WTC11 (cell line): ENCODE results near the gene BCL2L11. TPM values are rescaled to one million over a fixed set of nuclear protein-coding genes. Genes with fewer than 3 reads are reported as not detected.

ENCODE experiments used
- ATAC-seq: fragments of 200-7000 bp; cut with Tn5 transposase; 2 replicates; pipeline ENCODE4 v1.10.0; 2021; ENCODE audit warnings: mild to moderate bottlenecking, moderate library complexity
- CTCF ChIA-PET: fragments of 300-600 bp; sonication (Branson Sonifier 250); formaldehyde crosslinking; loops from one replicate; lab custom pipeline; 2021; ENCODE audit warnings: antibody characterized with exemption; lab: Charles Lee
- POLR2A ChIA-PET: fragments of 350-600 bp; sonication (Branson Sonifier 250); formaldehyde crosslinking; loops from one replicate; lab custom pipeline; 2021; ENCODE audit warnings: antibody characterized with exemption; lab: Charles Lee
- DNase-seq: peaks from one replicate; pipeline ENCODE4 v3.0.0; 2021; ENCODE audit warnings: low spot score
- H3K27ac Mint-ChIP-seq: 2 replicates; pipeline ENCODE4 v1.8.0; 2021; ENCODE audit warnings: mixed read lengths
- H3K27me3 Mint-ChIP-seq: 2 replicates; pipeline ENCODE4 v1.8.0; 2021; ENCODE audit warnings: low read depth, mild to moderate bottlenecking, moderate library complexity, mixed read lengths
- H3K36me3 Mint-ChIP-seq: 2 replicates; pipeline ENCODE4 v1.8.0; 2021; ENCODE audit warnings: mixed read lengths
- H3K4me1 Mint-ChIP-seq: 2 replicates; pipeline ENCODE4 v1.8.0; 2022; ENCODE audit warnings: mixed read lengths
- H3K4me3 Mint-ChIP-seq: 2 replicates; pipeline ENCODE4 v1.8.0; 2021; ENCODE audit warnings: mild to moderate bottlenecking, moderate library complexity, mixed read lengths
- H3K9me3 Mint-ChIP-seq: 2 replicates; pipeline ENCODE4 v1.8.0; 2021; ENCODE audit warnings: mixed read lengths
- AR ChIP-seq: fragments of 250-450 bp; sonication (Bioruptor Pico); IDR thresholded peaks from 2 replicates; pipeline ENCODE4 v1.9.0; 2021; ENCODE audit warnings: mild to moderate bottlenecking
- ATF1 ChIP-seq: sonication (generic); formaldehyde crosslinking; IDR thresholded peaks from 2 replicates; pipeline ENCODE4 v1.8.1; 2023; ENCODE audit warnings: mild to moderate bottlenecking, moderate library complexity, missing genetic modification reagents
- CREM ChIP-seq: sonication (generic); formaldehyde crosslinking; IDR thresholded peaks from 2 replicates; pipeline ENCODE4 v1.8.1; 2022; ENCODE audit warnings: mild to moderate bottlenecking, missing genetic modification reagents, moderate library complexity
- E2F5 ChIP-seq: sonication (generic); formaldehyde crosslinking; IDR thresholded peaks from 2 replicates; pipeline ENCODE4 v1.8.1; 2022; ENCODE audit warnings: mild to moderate bottlenecking, moderate library complexity, missing genetic modification reagents
- FOXP1 ChIP-seq: sonication (generic); formaldehyde crosslinking; IDR thresholded peaks from 2 replicates; pipeline ENCODE4 v1.8.0; 2022; ENCODE audit warnings: missing genetic modification reagents, mild to moderate bottlenecking, moderate library complexity, borderline replicate concordance
- FOXP4 ChIP-seq: sonication (generic); formaldehyde crosslinking; IDR thresholded peaks from 2 replicates; pipeline ENCODE4 v1.8.0; 2022; ENCODE audit warnings: mild to moderate bottlenecking, missing genetic modification reagents
- GABPB1 ChIP-seq: sonication (generic); formaldehyde crosslinking; IDR thresholded peaks from 2 replicates; pipeline ENCODE4 v1.8.1; 2023; ENCODE audit warnings: mild to moderate bottlenecking, missing genetic modification reagents
- IRF2 ChIP-seq: sonication (generic); formaldehyde crosslinking; IDR thresholded peaks from 2 replicates; pipeline ENCODE4 v1.8.0; 2022; ENCODE audit warnings: low read depth, missing genetic modification reagents, borderline replicate concordance
- JUN ChIP-seq: sonication (generic); formaldehyde crosslinking; IDR thresholded peaks from 2 replicates; pipeline ENCODE4 v1.8.0; 2023; ENCODE audit warnings: mild to moderate bottlenecking, missing genetic modification reagents
- KAT7 ChIP-seq: sonication (generic); formaldehyde crosslinking; IDR thresholded peaks from 2 replicates; pipeline ENCODE4 v1.8.1; 2023; ENCODE audit warnings: missing genetic modification reagents, mild to moderate bottlenecking, borderline replicate concordance
- MLX ChIP-seq: sonication (generic); formaldehyde crosslinking; IDR thresholded peaks from 2 replicates; pipeline ENCODE4 v1.8.1; 2023; ENCODE audit warnings: mild to moderate bottlenecking, missing genetic modification reagents, moderate library complexity
- NFE2L1 ChIP-seq: sonication (generic); formaldehyde crosslinking; IDR thresholded peaks from 2 replicates; pipeline ENCODE4 v1.8.1; 2023; ENCODE audit warnings: missing genetic modification reagents
- NR3C1 ChIP-seq: sonication (generic); formaldehyde crosslinking; conservative IDR thresholded peaks from 2 replicates; pipeline ENCODE4 v1.8.1; 2023; ENCODE audit warnings: low read depth, mild to moderate bottlenecking, missing genetic modification reagents
- TEAD4 ChIP-seq: sonication (generic); formaldehyde crosslinking; IDR thresholded peaks from 2 replicates; pipeline ENCODE4 v1.8.0; 2022; ENCODE audit warnings: mild to moderate bottlenecking, missing genetic modification reagents
- ZNF121 ChIP-seq: sonication (generic); formaldehyde crosslinking; IDR thresholded peaks from 2 replicates; pipeline ENCODE4 v1.8.0; 2023; ENCODE audit warnings: missing genetic modification reagents
- ZNF219 ChIP-seq: sonication (generic); formaldehyde crosslinking; IDR thresholded peaks from 2 replicates; pipeline ENCODE4 v1.8.0; 2023; ENCODE audit warnings: missing genetic modification reagents, mild to moderate bottlenecking, borderline replicate concordance
- ZNF232 ChIP-seq: sonication (generic); formaldehyde crosslinking; IDR thresholded peaks from 2 replicates; pipeline ENCODE4 v1.8.0; 2022; ENCODE audit warnings: mild to moderate bottlenecking, missing genetic modification reagents
- ZNF281 ChIP-seq: sonication (generic); formaldehyde crosslinking; IDR thresholded peaks from 2 replicates; pipeline ENCODE4 v1.8.0; 2023; ENCODE audit warnings: mild to moderate bottlenecking, missing genetic modification reagents
- ZNF317 ChIP-seq: sonication (generic); formaldehyde crosslinking; IDR thresholded peaks from 2 replicates; pipeline ENCODE4 v1.8.1; 2023; ENCODE audit warnings: low read depth, mild to moderate bottlenecking, moderate library complexity, missing genetic modification reagents, borderline replicate concordance
- ZNF416 ChIP-seq: fragments of 250-450 bp; sonication (Bioruptor Pico); IDR thresholded peaks from 2 replicates; pipeline ENCODE4 v1.9.0; 2021; ENCODE audit warnings: mild to moderate bottlenecking, inconsistent platforms
- ZNF512 ChIP-seq: sonication (generic); formaldehyde crosslinking; IDR thresholded peaks from 2 replicates; pipeline ENCODE4 v1.8.1; 2022; ENCODE audit warnings: missing genetic modification reagents, borderline replicate concordance
- ZNF532 ChIP-seq: fragments of 250-450 bp; sonication (Bioruptor Pico); IDR thresholded peaks from 2 replicates; pipeline ENCODE4 v1.9.0; 2021; ENCODE audit warnings: mild to moderate bottlenecking, borderline replicate concordance
- total RNA-seq: library from RNA; stranded (reverse); gene quantifications from 3 replicates; pipeline ENCODE4 v1.2.3, GENCODE V29; 2021

The BCL2L11 gene
- total RNA-seq, 1 experiment from 2014 or later = 19.3 TPM

- TF ChIP-seq ZNF512 (no peak), TEAD4 (CRISPR knock-in tag) (no peak), GABPB1 (CRISPR knock-in tag) (no peak), FOXP4 (CRISPR knock-in tag) (no peak), NR3C1 (CRISPR knock-in tag) (no peak)
These were observed 88.4 kb downstream of the BCL2L11 start (continued) for GRCh38 chr2:111209045-111209514.

GRCh38 chr2:111210036-111210435 is 89.3 kb downstream of the BCL2L11 start:
- H3K27me3 Mint-ChIP-seq = 0 out of 2 replicates have a peak, but pooled peaks cover 3% of the 10 kb centered on the region
- no peak for DNase-seq
- CTCF ChIA-PET = no interaction called here
- H3K27ac Mint-ChIP-seq = no peak overlapping the region
- no peak for ATAC-seq
- POLR2A ChIA-PET = no interaction called here
- H3K4me1 Mint-ChIP-seq = no peaks in the 10 kb centered on the region
- H3K9me3 Mint-ChIP-seq = peaks cover 36% of the 10 kb centered on the region
- H3K36me3 Mint-ChIP-seq = peaks cover 34% of the 10 kb centered on the region
- no peak overlapping the region for H3K4me3 Mint-ChIP-seq
- TF ChIP-seq ZNF317 (CRISPR knock-in tag) = no peak
- TF ChIP-seq FOXP1 (CRISPR knock-in tag) = no peak
- TF ChIP-seq AR = no peak
- no peak for TF ChIP-seq NFE2L1
- no peak for TF ChIP-seq ATF1
- TF ChIP-seq E2F5 (CRISPR knock-in tag) = no peak
- TF ChIP-seq CREM = no peak
- no peak for TF ChIP-seq ZNF532 (CRISPR knock-in tag)
- TF ChIP-seq MLX (CRISPR knock-in tag) = no peak
- TF ChIP-seq ZNF219 (CRISPR knock-in tag) = no peak
- TF ChIP-seq ZNF281 (CRISPR knock-in tag) = no peak
- TF ChIP-seq IRF2 (CRISPR knock-in tag) = no peak
- TF ChIP-seq KAT7 (CRISPR knock-in tag) = no peak
- TF ChIP-seq JUN = no peak
- no peak for TF ChIP-seq ZNF121 (CRISPR knock-in tag)
- TF ChIP-seq ZNF416 (CRISPR knock-in tag) = no peak
- no peak for TF ChIP-seq ZNF232 (CRISPR knock-in tag)
